ENCODE measurements around the gene TBC1D22B. TPM values are rescaled to one million over a fixed set of nuclear protein-coding genes. Genes with fewer than 3 reads are reported as not detected.

Gene TBC1D22B
- total and polyA plus RNA-seq, 9 of the 15 experiments (the other 6 are each of a cell fraction or from before 2014, with no cell fraction given), result 4.8 to 24.2 (median 13.5) TPM

GRCh38 chr6:37239950-37240713 is 17.4 kb upstream of the TBC1D22B start (continued):
- TF ChIP-seq ETV5 (CRISPR knock-in tag; IDR thresholded peaks at IDR 0.05; ENCODE audit: low read depth) (no peak), PHB (CRISPR knock-in tag; IDR thresholded peaks at IDR 0.05) (no peak), NCOA4 (IDR thresholded peaks at IDR 0.05; ENCODE audit: partially characterized antibody) (no peak), POLR2A (conservative IDR thresholded peaks at IDR 0.05) (no peak), NRF1 (conservative IDR thresholded peaks at IDR 0.05 in 1 of 2, IDR thresholded peaks at IDR 0.05 in 1 of 2) (peak; percentile 32 to 46; a peak in 2 of 4 replicates), KLF1 (tag; IDR thresholded peaks at IDR 0.05) (no peak), C11orf30 (IDR thresholded peaks at IDR 0.05; ENCODE audit: low read depth) (peak; percentile 74; the same call in 1 of the 2 replicates), CCNT2 (IDR thresholded peaks at IDR 0.05; ENCODE audit: borderline replicate concordance, extremely low read depth, insufficient read length, low read depth, low read length) (peak; percentile 31), ZNF57 (CRISPR knock-in tag; IDR thresholded peaks at IDR 0.05) (no peak), NFIC (IDR thresholded peaks at IDR 0.05) (peak; percentile 100), ZNF212 (CRISPR knock-in tag; IDR thresholded peaks at IDR 0.05) (no peak), NFATC3 (IDR thresholded peaks at IDR 0.05) (peak; percentile 88), TEAD2 (tag; IDR thresholded peaks at IDR 0.05) (peak; percentile 60), TAF7 (tag; IDR thresholded peaks at IDR 0.05) (no peak), HLTF (IDR thresholded peaks at IDR 0.05) (no peak), TAF1 (IDR thresholded peaks at IDR 0.05; ENCODE audit: control insufficient read depth, extremely low read depth, insufficient read depth, low read length, severe bottlenecking) (no peak), POLR2AphosphoS5 (IDR thresholded peaks at IDR 0.05; ENCODE audit: control insufficient read depth, insufficient read depth, low read depth, low read length) (peak; percentile 37; the same call in 1 of the 2 replicates), DNMT1 (IDR thresholded peaks at IDR 0.05) (no peak), YY1 (IDR thresholded peaks at IDR 0.05; ENCODE audit: borderline replicate concordance in 1 of 3, control insufficient read depth in 1 of 3, extremely low read depth in 1 of 3, insufficient read depth in 3 of 3, insufficient read length in 1 of 3, insufficient replicate concordance in 2 of 3, low read depth in 1 of 3, low read length in 2 of 3) (peak in 2 of 3 experiments; percentile 14 to 80), MAFK (IDR thresholded peaks at IDR 0.05; ENCODE audit: low read length) (peak; percentile 41; the same call in 1 of the 2 replicates), THRB (CRISPR knock-in tag; conservative IDR thresholded peaks at IDR 0.05) (no peak), ZNF134 (CRISPR knock-in tag; conservative IDR thresholded peaks at IDR 0.05) (no peak), ZFP91 (CRISPR knock-in tag; IDR thresholded peaks at IDR 0.05) (no peak), KAT2B (IDR thresholded peaks at IDR 0.05; ENCODE audit: low read depth, low read length) (no peak), NCOA6 (IDR thresholded peaks at IDR 0.05) (no peak), JUNB (CRISPR knock-in tag; conservative IDR thresholded peaks at IDR 0.05) (no peak)
- TF ChIP-seq, protein P1, sequence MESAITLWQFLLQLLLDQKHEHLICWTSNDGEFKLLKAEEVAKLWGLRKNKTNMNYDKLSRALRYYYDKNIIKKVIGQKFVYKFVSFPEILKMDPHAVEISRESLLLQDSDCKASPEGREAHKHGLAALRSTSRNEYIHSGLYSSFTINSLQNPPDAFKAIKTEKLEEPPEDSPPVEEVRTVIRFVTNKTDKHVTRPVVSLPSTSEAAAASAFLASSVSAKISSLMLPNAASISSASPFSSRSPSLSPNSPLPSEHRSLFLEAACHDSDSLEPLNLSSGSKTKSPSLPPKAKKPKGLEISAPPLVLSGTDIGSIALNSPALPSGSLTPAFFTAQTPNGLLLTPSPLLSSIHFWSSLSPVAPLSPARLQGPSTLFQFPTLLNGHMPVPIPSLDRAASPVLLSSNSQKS (CRISPR knock-in tag; IDR thresholded peaks at IDR 0.05), result no peak
